H1 (cell line): Measurements from ENCODE around the gene HIC1. TPM values are rescaled to one million over a fixed set of nuclear protein-coding genes. Genes with fewer than 3 reads are reported as not detected.

ENCODE experiments used
- CHD7 ChIP-seq: fragments of 300-600 bp; sonication (generic); IDR thresholded peaks from 2 replicates; pipeline ENCODE4 v1.7.1; 2012; ENCODE audit warnings: low read length, moderate library complexity, mild to moderate bottlenecking, inconsistent platforms; ENCODE audit not compliant: insufficient replicate concordance
- JUN ChIP-seq: IDR thresholded peaks from 2 replicates; pipeline ENCODE4 v1.6.1; 2011; ENCODE audit warnings: low read depth, mild to moderate bottlenecking, improper control_type of control experiment, low read length
- MAFK ChIP-seq: IDR thresholded peaks from 2 replicates; pipeline ENCODE4 v1.6.1; 2012; ENCODE audit warnings: low read depth, mild to moderate bottlenecking, improper control_type of control experiment, low read length
- SAP30 ChIP-seq: fragments of 300-600 bp; sonication (generic); IDR thresholded peaks from 2 replicates; pipeline ENCODE4 v1.7.1; 2012; ENCODE audit warnings: low read length, moderate library complexity, mild to moderate bottlenecking, inconsistent platforms; ENCODE audit not compliant: insufficient read depth, insufficient replicate concordance
- SIN3A ChIP-seq, 2 experiments: IDR thresholded peaks in 1 of 2; conservative IDR thresholded peaks in 1 of 2; 2 replicates each; pipeline ENCODE4 v1.6.1; 2011 to 2012; ENCODE audit warnings: low read length in 2 of 2, improper control_type of control experiment in 1 of 2, low read depth in 1 of 2, mild to moderate bottlenecking in 1 of 2
- polyA plus RNA-seq, 7 experiments: library from polyadenylated mRNA; depleted of rRNA in 3 of 7; stranded (reverse) in 5 of 7; unstranded in 2 of 7; fragments of >200 nt in 5 of 7; fragments of 200-250 nt in 2 of 7; gene quantifications; 1 replicate in 5 of 7; 2 replicates in 1 of 7; 4 replicates in 1 of 7; pipeline versions ENCODE4 v1.2.1 to v1.2.3, GENCODE V29; 2011 to 2013; ENCODE audit warnings: missing spikeins in 2 of 7, mixed read lengths in 2 of 7
- total RNA-seq: library from RNA; stranded (reverse); fragmentation: NEBNext Ultra II Directional; extraction: Animal tissue kit (Norgen Biotek cat#: 25700); gene quantifications from 2 replicates; pipeline ENCODE4 v1.2.1, GENCODE V29; 2021
- TF ChIP-seq, protein P1 (sequence below): IDR thresholded peaks from 2 replicates; pipeline ENCODE4 v1.6.1; 2012; ENCODE audit warnings: inconsistent platforms

Gene HIC1
- total and polyA plus RNA-seq, 2 of the 8 experiments (the other 6 are each of a cell fraction or from before 2014, with no cell fraction given), result 0.06 to 0.09 TPM

GRCh38 chr17:2102931-2103809, 48.3 kb downstream of the HIC1 start (continued):
- TF ChIP-seq CHD7 (no peak), SIN3A (conservative IDR thresholded peaks at IDR 0.05 in 1 of 2, IDR thresholded peaks at IDR 0.05 in 1 of 2; ENCODE audit: low read depth in 1 of 2, low read length in 2 of 2) (no peak), MAFK (no peak), SAP30 (no peak), JUN (no peak)
- TF ChIP-seq, protein P1, sequence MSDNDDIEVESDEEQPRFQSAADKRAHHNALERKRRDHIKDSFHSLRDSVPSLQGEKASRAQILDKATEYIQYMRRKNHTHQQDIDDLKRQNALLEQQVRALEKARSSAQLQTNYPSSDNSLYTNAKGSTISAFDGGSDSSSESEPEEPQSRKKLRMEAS, result no peak
